ENCODE measurements around the gene MATK.

DNA sequence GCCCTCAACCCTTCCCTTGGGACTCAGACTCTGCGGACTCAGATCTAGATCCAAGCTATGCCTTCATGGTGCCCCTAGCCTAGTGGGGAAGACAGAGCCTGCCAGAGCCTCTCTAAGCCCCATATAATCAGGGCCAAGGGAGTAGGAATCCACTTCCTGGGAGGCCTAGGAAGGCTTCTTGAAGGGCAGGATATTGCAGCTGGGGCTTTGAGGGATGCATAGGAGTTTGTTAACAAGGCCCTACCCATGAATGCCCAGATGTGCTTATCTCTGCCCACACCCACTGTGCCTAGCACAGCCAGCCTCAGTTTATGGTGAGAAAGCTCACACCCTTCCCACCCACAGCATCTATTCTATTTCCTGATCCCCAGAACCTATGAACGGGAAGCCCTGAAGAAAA, 36.0 kb downstream of the MATK start:
- no peak for TF ChIP-seq RAD21 (conservative IDR thresholded peaks at IDR 0.05)
- TF ChIP-seq, protein P1, sequence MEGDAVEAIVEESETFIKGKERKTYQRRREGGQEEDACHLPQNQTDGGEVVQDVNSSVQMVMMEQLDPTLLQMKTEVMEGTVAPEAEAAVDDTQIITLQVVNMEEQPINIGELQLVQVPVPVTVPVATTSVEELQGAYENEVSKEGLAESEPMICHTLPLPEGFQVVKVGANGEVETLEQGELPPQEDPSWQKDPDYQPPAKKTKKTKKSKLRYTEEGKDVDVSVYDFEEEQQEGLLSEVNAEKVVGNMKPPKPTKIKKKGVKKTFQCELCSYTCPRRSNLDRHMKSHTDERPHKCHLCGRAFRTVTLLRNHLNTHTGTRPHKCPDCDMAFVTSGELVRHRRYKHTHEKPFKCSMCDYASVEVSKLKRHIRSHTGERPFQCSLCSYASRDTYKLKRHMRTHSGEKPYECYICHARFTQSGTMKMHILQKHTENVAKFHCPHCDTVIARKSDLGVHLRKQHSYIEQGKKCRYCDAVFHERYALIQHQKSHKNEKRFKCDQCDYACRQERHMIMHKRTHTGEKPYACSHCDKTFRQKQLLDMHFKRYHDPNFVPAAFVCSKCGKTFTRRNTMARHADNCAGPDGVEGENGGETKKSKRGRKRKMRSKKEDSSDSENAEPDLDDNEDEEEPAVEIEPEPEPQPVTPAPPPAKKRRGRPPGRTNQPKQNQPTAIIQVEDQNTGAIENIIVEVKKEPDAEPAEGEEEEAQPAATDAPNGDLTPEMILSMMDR (IDR thresholded peaks at IDR 0.05; ENCODE audit: poor library complexity, severe bottlenecking), result no peak
- TF ChIP-seq POLR2AphosphoS5 (IDR thresholded peaks at IDR 0.05), result no peak
- TF ChIP-seq, protein P2, sequence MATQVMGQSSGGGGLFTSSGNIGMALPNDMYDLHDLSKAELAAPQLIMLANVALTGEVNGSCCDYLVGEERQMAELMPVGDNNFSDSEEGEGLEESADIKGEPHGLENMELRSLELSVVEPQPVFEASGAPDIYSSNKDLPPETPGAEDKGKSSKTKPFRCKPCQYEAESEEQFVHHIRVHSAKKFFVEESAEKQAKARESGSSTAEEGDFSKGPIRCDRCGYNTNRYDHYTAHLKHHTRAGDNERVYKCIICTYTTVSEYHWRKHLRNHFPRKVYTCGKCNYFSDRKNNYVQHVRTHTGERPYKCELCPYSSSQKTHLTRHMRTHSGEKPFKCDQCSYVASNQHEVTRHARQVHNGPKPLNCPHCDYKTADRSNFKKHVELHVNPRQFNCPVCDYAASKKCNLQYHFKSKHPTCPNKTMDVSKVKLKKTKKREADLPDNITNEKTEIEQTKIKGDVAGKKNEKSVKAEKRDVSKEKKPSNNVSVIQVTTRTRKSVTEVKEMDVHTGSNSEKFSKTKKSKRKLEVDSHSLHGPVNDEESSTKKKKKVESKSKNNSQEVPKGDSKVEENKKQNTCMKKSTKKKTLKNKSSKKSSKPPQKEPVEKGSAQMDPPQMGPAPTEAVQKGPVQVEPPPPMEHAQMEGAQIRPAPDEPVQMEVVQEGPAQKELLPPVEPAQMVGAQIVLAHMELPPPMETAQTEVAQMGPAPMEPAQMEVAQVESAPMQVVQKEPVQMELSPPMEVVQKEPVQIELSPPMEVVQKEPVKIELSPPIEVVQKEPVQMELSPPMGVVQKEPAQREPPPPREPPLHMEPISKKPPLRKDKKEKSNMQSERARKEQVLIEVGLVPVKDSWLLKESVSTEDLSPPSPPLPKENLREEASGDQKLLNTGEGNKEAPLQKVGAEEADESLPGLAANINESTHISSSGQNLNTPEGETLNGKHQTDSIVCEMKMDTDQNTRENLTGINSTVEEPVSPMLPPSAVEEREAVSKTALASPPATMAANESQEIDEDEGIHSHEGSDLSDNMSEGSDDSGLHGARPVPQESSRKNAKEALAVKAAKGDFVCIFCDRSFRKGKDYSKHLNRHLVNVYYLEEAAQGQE (IDR thresholded peaks at IDR 0.05; ENCODE audit: borderline replicate concordance), result no peak
- no peak for TF ChIP-seq EZH2 (IDR thresholded peaks at IDR 0.05; ENCODE audit: borderline replicate concordance, insufficient read depth, low read length, poor library complexity, severe bottlenecking)
- TF ChIP-seq EP300 (conservative IDR thresholded peaks at IDR 0.05; ENCODE audit: poor library complexity, severe bottlenecking), result no peak
- TF ChIP-seq TAF1 (IDR thresholded peaks at IDR 0.05; ENCODE audit: low read depth), result no peak
- TF ChIP-seq SMC3 (conservative IDR thresholded peaks at IDR 0.05; ENCODE audit: poor library complexity), result no peak
- TF ChIP-seq MXI1 (conservative IDR thresholded peaks at IDR 0.05; ENCODE audit: poor library complexity, severe bottlenecking), result no peak

Data from neural cell (in vitro differentiated cells).